Activated CD4-positive, alpha-beta memory T cell treated with anti-CD3 and anti-CD28 coated beads, Interleukin-2, amount 10 ng/mL, durations not matched to agents 7 days and 5 days (primary cell): ENCODE results near the gene MAD1L1. TPM values are rescaled to one million over a fixed set of nuclear protein-coding genes. Genes with fewer than 3 reads are reported as not detected.

Experiments
- CTCF ChIA-PET: fragments of 350-600 bp; sonication (Branson Sonifier 250); formaldehyde crosslinking; loops from one replicate; lab custom pipeline; 2021; ENCODE audit warnings: antibody characterized with exemption, inconsistent platforms; lab: Charles Lee
- POLR2A ChIA-PET: fragments of 350-600 bp; sonication (Branson Sonifier 250); formaldehyde crosslinking; loops from one replicate; lab custom pipeline; 2021; ENCODE audit warnings: antibody characterized with exemption; lab: Charles Lee
- DNase-seq: peaks from one replicate; pipeline ENCODE4 v3.0.0-alpha.2; 2020
- H3K27ac Mint-ChIP-seq: one replicate; pipeline ENCODE4 v1.8.0; 2021; ENCODE audit warnings: mild to moderate bottlenecking, mixed read lengths
- H3K27me3 Mint-ChIP-seq: one replicate; pipeline ENCODE4 v1.8.0; 2021; ENCODE audit warnings: mixed read lengths
- H3K36me3 Mint-ChIP-seq: one replicate; pipeline ENCODE4 v1.8.0; 2021; ENCODE audit warnings: low read depth, mixed read lengths
- H3K4me1 Mint-ChIP-seq: one replicate; pipeline ENCODE4 v1.8.0; 2021; ENCODE audit warnings: mixed read lengths
- H3K4me3 Mint-ChIP-seq: one replicate; pipeline ENCODE4 v1.8.0; 2021; ENCODE audit warnings: mild to moderate bottlenecking, mixed read lengths
- H3K9me3 Mint-ChIP-seq: one replicate; pipeline ENCODE4 v1.8.0; 2021; ENCODE audit warnings: mixed read lengths
- total RNA-seq, 2 experiments: library from RNA; stranded (reverse); gene quantifications; one replicate each; pipeline ENCODE4 v1.2.3, GENCODE V29; 2021

Gene MAD1L1
- total RNA-seq, 2 experiments from 2014 or later, result 120 to 136 TPM

DNA sequence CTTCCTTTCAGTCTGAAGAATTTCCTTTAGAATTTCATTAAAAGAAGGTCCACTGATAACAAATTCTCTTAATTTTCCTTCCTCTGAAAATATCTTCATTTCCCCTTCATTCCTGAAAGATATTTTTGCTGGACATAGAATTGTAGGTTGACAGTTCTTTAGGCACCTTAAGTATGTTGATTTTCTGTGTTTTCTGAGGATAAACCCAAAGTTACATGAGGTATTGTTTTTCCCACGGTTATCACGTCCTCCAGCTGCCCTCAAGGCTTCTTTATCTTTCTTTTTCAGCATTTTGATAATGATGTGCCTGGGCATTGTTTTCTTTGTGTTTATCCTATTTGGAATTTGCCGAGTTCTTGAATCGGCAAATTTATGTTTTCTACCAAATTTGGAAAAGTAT, 457.4 kb downstream of the MAD1L1 start:
- Mint-ChIP-seq H3K36me3 (no peaks in the 10 kb centered on the region), H3K27ac (no peak overlapping the region), H3K4me3 (no peak overlapping the region), H3K9me3 (peaks cover 13% of the 10 kb centered on the region), H3K4me1 (no peaks in the 10 kb centered on the region), H3K27me3 (peaks cover 10% of the 10 kb centered on the region)
- CTCF ChIA-PET, result no interaction called here
- DNase-seq, result no peak
- POLR2A ChIA-PET, result no interaction called here

DNA sequence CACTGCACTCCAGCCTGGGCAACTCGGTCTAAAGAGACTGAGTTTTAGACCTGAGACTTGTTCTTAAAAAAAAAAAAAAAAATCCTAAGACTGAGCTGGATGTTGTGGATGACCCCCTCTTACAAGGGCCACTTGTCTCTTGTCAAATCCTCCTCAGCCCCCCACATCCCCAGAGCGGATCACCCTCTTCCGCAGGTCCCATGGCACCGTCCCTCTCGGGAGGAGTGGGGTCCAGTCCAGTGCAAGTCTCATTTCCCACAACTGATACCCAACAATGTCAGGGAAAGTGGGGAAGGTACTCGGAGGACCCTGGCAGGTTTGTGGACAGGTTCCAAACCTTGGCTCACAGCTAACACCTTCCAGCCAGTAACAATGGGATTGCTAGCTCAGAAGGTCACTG, 462.4 kb downstream of the MAD1L1 start:
- DNase-seq, result no peak
- Mint-ChIP-seq H3K9me3 (peaks cover 13% of the 10 kb centered on the region), H3K4me1 (no peaks in the 10 kb centered on the region), H3K36me3 (no peaks in the 10 kb centered on the region), H3K4me3 (no peak overlapping the region), H3K27ac (no peak overlapping the region), H3K27me3 (no peaks in the 10 kb centered on the region)
- CTCF ChIA-PET, result no interaction called here
- POLR2A ChIA-PET, result no interaction called here

DNA sequence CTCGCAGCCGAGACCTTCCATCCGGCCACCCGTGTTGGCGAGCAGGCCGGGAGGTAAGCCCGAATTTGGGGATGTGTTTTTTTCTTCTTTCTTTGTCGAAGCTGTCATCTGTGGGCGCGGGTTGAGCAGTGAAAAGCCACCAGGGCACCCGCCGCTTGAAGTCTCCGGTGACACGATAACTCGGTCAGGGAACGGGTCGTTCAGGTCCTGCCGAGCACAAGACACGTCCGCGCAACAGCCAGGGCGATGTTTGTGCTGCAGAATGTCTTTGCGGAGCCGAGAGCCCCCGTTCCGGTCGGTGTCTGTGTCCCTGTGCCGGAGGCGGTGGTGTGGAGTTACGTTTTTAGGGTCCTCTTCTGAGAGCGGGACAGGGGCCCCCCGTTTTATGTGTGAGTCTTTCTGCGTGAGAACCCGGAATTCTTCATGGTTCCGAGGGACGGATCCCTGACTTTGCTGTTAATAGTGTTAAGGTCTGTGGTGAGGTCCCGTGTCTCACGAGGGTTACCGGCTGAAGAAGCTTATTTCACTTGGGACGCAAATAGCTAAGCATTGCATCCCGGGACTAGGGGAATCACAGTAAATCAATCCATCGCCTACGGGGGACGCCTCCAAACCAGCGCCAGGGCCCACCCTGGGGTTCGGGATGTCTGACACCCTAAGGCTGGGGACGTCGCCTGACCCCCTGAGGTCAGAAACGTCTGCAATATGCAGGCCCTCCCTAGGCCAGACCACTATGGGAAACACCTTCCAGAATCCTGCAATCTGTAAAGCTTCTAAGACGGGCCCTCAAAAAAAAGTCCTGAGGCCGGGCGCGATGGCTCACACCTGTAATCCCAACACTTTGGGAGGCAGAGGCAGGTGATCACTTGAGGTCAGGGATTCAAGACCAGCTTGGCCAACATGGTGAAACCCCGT, 463.2 kb downstream of the MAD1L1 start:
- H3K9me3 Mint-ChIP-seq, result peaks cover 16% of the 10 kb centered on the region
- no peak for DNase-seq
- H3K4me1 Mint-ChIP-seq, result no peaks in the 10 kb centered on the region
- ChIA-PET POLR2A (no interaction called here), CTCF (no interaction called here)
- no peak overlapping the region for H3K4me3 Mint-ChIP-seq
- H3K27ac Mint-ChIP-seq, result no peak overlapping the region
- no peaks in the 10 kb centered on the region for H3K36me3 Mint-ChIP-seq
- H3K27me3 Mint-ChIP-seq, result no peaks in the 10 kb centered on the region

DNA sequence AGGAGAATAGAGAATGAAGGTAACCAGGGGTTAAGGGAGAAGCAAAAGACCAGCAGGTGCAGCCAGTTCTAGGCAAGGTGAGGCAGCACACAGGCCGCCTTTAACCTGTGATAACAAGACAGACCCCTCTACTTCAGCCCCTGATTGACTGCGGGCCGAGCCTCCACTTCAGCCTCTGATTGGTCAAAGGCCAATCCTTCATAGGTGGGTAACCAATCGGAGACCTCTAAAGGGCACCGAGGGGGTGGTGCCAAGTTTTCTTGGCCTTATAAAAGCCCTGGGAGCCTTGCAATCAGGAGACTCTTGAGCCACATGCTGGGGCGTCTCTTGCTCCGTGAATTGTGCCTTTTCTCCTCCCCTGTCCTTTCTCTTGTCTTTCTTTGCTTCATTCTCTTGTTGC, 463.9 kb downstream of the MAD1L1 start:
- Mint-ChIP-seq H3K4me1 (no peaks in the 10 kb centered on the region), H3K27ac (no peak overlapping the region)

GRCh38 chr7:1767524-1767923, 465.2 kb downstream of the MAD1L1 start:
- Mint-ChIP-seq H3K9me3 (peaks cover 13% of the 10 kb centered on the region), H3K27ac (no peak overlapping the region), H3K4me3 (no peak overlapping the region), H3K4me1 (no peaks in the 10 kb centered on the region), H3K27me3 (no peaks in the 10 kb centered on the region), H3K36me3 (no peaks in the 10 kb centered on the region)
- ChIA-PET CTCF (no interaction called here), POLR2A (no interaction called here)
- no peak for DNase-seq

More for the DNA sequence above, 463.9 kb downstream of the MAD1L1 start:
- POLR2A ChIA-PET, result no interaction called here
- H3K9me3 Mint-ChIP-seq, result peaks cover 16% of the 10 kb centered on the region
- CTCF ChIA-PET, result no interaction called here
- no peak overlapping the region for H3K4me3 Mint-ChIP-seq
- no peak for DNase-seq
- no peaks in the 10 kb centered on the region for H3K27me3 Mint-ChIP-seq
- H3K36me3 Mint-ChIP-seq, result no peaks in the 10 kb centered on the region

Other genes with a start within 250 kb of the MAD1L1 start
- gene MRM2, start 9.3 kb upstream of the MAD1L1 start, total RNA-seq, result 10 to 100 TPM; 23.6 to 25.7 TPM
- gene NUDT1, start 9.3 kb upstream of the MAD1L1 start, total RNA-seq, result 10 to 100 TPM; 85.2 to 87.5 TPM
- gene SNX8, start 81.5 kb upstream of the MAD1L1 start, total RNA-seq, result 10 to 100 TPM; 22.4 to 26.8 TPM
- 100 to 1,000 TPM; 135 to 138 TPM for gene EIF3B, start 121.9 kb upstream of the MAD1L1 start, total RNA-seq
- 10 to 100 TPM; 64.6 to 65.1 TPM for gene CHST12, start 170.7 kb upstream of the MAD1L1 start, total RNA-seq
- not detected for gene GRIFIN, start 243.5 kb upstream of the MAD1L1 start, total RNA-seq